HG03571 (cell line): ENCODE data around the gene TRIM40.

Experiments used
- ATAC-seq: cut with Tn5 transposase; IDR thresholded peaks from one replicate; pipeline ENCODE4 v1.9.1; 2021; ENCODE audit not compliant: unreplicated experiment

TRIM40 gene

GRCh38 chr6:30135757-30136156, at the start of gene TRIM40:
Gene TRIM40 (plus strand): TSS chr6:30136140. CDS start chr6:30137037, 897 bp downstream.
- ATAC-seq: no peak

- no peak for ATAC-seq
These were observed 48.1 kb upstream of the TRIM40 start for GRCh38 chr6:30087876-30088275.

GRCh38 chr6:30091577-30092381, 44.2 kb upstream of the TRIM40 start:
- ATAC-seq: no peak

GRCh38 chr6:30092852-30093543, 42.9 kb upstream of the TRIM40 start:
- ATAC-seq: no peak

- no peak for ATAC-seq
These were observed 41.8 kb upstream of the TRIM40 start for GRCh38 chr6:30093951-30094661.

- ATAC-seq: no peak
These were observed 39.1 kb upstream of the TRIM40 start for GRCh38 chr6:30096829-30097228.

GRCh38 chr6:30097902-30098768, 37.8 kb upstream of the TRIM40 start:
- no peak for ATAC-seq

- ATAC-seq: no peak
These were observed 35.8 kb upstream of the TRIM40 start for GRCh38 chr6:30100154-30100553.

- ATAC-seq: no peak
These were observed 35.1 kb upstream of the TRIM40 start for GRCh38 chr6:30100585-30101443.

GRCh38 chr6:30101444-30102413, 34.2 kb upstream of the TRIM40 start:
- no peak for ATAC-seq

GRCh38 chr6:30102414-30102969, 33.4 kb upstream of the TRIM40 start:
- no peak for ATAC-seq

- ATAC-seq: no peak
These were observed 32.7 kb upstream of the TRIM40 start for GRCh38 chr6:30102970-30103871.

GRCh38 chr6:30103872-30104179, 32.1 kb upstream of the TRIM40 start:
- ATAC-seq: no peak

- no peak for ATAC-seq
These were observed 31.3 kb upstream of the TRIM40 start for GRCh38 chr6:30104661-30105060.

GRCh38 chr6:30111266-30111856, 24.6 kb upstream of the TRIM40 start:
- ATAC-seq: no peak

- ATAC-seq: no peak
These were observed 23.4 kb upstream of the TRIM40 start for GRCh38 chr6:30112402-30112994.
